HK-2 (cell line): ENCODE results near the gene FOXS1.
A peak's percentile ranks its signal among the peaks of the same experiment; 100 is the strongest.

Experiments
- DNase-seq: peaks from one replicate; pipeline ENCODE4 v3.0.0-alpha.2; 2018; ENCODE audit not compliant: unreplicated experiment

Gene FOXS1

GRCh38 chr20:31861135-31861384 is 15.7 kb upstream of the FOXS1 start:
- no peak for DNase-seq

- peak; percentile 58 for DNase-seq
Observed at GRCh38 chr20:31860390-31861134, 15.2 kb upstream of the FOXS1 start.

- DNase-seq: no peak
Observed at GRCh38 chr20:31859998-31860380, 14.6 kb upstream of the FOXS1 start.

GRCh38 chr20:31859266-31859997 is 14.0 kb upstream of the FOXS1 start:
- no peak for DNase-seq

- no peak for DNase-seq
Observed at GRCh38 chr20:31858760-31859083, 13.3 kb upstream of the FOXS1 start.

GRCh38 chr20:31857861-31858759 is 12.7 kb upstream of the FOXS1 start:
- DNase-seq: no peak

- no peak for DNase-seq
Observed at GRCh38 chr20:31856516-31856915, 11.1 kb upstream of the FOXS1 start.

- DNase-seq: no peak
Observed at GRCh38 chr20:31853481-31853880, 8.1 kb upstream of the FOXS1 start.

- DNase-seq: no peak
Observed at GRCh38 chr20:31851240-31851955, 6.0 kb upstream of the FOXS1 start.

GRCh38 chr20:31849306-31849930 is 4.0 kb upstream of the FOXS1 start:
- DNase-seq: no peak

GRCh38 chr20:31848088-31848999 is 2.9 kb upstream of the FOXS1 start:
- DNase-seq: no peak

GRCh38 chr20:31846793-31847138 is 1.4 kb upstream of the FOXS1 start:
- DNase-seq: no peak

GRCh38 chr20:31844737-31845299 is 586 bp downstream of the FOXS1 start:
- no peak for DNase-seq

GRCh38 chr20:31843881-31844280 is 1.5 kb downstream of the FOXS1 start:
- no peak for DNase-seq

GRCh38 chr20:31843288-31843687 is 2.1 kb downstream of the FOXS1 start:
- no peak for DNase-seq

- DNase-seq: no peak
Observed at GRCh38 chr20:31842471-31843157, 2.8 kb downstream of the FOXS1 start.

GRCh38 chr20:31841928-31842327 is 3.5 kb downstream of the FOXS1 start:
- DNase-seq: peak; percentile 88

GRCh38 chr20:31840906-31841816 is 4.2 kb downstream of the FOXS1 start:
- DNase-seq: no peak
